GM19035 (cell line): ENCODE measurements around the gene DNAJC10.

Experiments used
- ATAC-seq: cut with Tn5 transposase; IDR thresholded peaks from one replicate; pipeline ENCODE4 v1.9.1; 2021; ENCODE audit not compliant: unreplicated experiment

The DNAJC10 gene

GRCh38 chr2:182831101-182831500 lies 115.0 kb downstream of the DNAJC10 start:
- ATAC-seq: no peak

- no peak for ATAC-seq
Observed at GRCh38 chr2:182831921-182832320, 115.9 kb downstream of the DNAJC10 start.

DNA sequence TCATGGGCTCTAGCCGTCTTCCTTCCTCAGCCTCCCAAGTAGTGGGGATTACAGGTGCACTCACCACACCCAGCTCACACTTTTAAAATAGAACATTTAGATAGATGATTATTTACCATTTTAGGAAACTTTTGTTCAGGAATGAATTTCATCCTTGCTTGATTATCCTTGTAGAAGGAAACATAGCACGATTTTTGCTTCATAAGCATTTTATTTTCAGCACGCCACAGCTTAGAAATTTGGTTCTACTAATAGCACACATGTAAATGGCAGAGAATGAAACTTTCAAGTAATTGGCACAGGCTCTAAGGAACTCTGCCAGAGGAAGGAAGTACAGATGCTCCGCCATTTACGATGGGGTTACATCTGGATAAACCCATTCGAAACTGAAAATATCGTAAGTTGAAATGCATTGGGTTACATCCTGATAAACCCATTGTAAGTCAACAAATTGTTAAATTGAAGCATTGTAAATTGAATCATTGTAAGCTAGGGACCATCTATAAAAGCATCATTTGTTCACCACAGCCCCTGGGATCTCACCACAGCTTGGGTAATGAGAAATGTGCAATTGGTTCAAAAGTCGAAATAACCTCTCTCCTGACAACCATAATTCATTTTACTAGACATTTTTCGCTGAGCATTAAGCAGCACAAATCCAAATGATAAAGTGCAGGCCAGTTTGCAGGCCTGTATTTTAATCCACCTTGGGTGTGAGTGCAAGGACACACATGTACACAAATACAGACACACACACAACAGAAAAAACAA lies 117.2 kb downstream of the DNAJC10 start:
- ATAC-seq: no peak

DNA sequence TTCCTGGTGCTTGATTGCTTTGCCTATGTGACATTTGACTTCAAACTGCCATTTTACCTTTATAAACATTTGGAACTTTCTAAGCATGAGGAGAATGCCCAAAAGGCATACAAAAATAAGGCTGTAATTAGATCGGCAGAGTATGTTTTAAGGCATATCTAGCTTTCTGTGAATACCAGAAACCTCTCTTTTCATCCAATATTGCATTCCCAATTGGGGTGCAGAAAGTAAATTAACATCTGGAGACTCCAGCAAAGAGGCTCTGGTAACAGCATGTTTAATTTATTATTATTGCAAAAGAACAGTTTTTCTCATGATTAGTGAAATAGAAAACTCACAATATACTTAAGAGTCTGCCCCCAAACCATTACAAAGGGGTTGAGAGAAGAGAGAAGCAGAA lies 118.2 kb downstream of the DNAJC10 start:
- ATAC-seq: no peak

DNA sequence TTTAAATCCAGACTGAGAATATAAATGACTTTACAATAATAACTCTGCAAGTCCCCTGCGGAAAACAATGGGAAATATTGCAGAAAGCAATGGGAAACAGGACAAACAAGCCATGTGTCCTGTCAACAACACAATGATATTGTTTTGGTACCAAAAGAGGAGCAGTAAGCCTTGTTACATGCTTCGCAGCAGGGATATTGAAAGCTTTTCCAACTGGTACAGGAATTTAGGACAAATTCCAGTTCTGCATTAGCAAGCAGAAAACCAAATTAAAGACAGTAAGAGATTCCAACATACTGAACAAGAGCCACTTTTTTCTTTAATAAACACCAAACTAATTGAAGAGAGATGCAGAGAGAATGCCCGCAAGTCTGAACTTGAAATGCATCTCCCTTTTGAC lies 120.4 kb downstream of the DNAJC10 start:
- ATAC-seq: no peak
